Ovary (tissue), 3 donors: ENCODE measurements around the gene MBNL2.

Source experiments
- EP300 ChIP-seq: sonication (generic); formaldehyde crosslinking; IDR thresholded peaks from one replicate; pipeline ENCODE4 v1.6.1; 2017; ENCODE audit warnings: antibody characterized with exemption
- TF ChIP-seq, protein P1 (sequence below), 3 donors: fragments of 450-650 bp in 2 of 3; fragments of 200-600 bp in 1 of 3; IDR thresholded peaks; one replicate each; pipeline versions ENCODE4 v1.5.1 to v1.8.0; 2016 to 2022; ENCODE audit warnings: antibody characterized with exemption in 3 of 3, mild to moderate bottlenecking in 1 of 3
- donor health status: DM: no; HTN: no; CAD: no.

DNA sequence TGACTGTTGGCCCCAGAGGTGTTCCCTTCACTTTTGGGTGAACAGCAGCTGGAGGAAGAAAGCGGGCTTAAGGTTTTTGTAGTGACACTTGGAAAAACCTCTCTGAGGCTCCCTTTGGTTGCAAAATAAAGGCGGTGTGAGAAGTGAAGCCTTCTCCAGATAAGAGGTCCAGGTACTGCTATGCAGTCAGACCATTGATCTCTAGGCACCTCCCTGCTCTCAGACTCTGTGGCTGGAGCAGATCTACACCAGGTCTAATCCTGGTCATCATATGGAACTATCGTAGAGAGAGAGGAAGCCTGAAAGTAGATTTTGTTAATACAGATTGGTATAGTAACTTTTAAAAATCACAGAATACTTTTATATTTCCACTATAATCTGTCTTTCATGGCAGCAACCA lies 47.5 kb downstream of the MBNL2 start:
- TF ChIP-seq, protein P1, sequence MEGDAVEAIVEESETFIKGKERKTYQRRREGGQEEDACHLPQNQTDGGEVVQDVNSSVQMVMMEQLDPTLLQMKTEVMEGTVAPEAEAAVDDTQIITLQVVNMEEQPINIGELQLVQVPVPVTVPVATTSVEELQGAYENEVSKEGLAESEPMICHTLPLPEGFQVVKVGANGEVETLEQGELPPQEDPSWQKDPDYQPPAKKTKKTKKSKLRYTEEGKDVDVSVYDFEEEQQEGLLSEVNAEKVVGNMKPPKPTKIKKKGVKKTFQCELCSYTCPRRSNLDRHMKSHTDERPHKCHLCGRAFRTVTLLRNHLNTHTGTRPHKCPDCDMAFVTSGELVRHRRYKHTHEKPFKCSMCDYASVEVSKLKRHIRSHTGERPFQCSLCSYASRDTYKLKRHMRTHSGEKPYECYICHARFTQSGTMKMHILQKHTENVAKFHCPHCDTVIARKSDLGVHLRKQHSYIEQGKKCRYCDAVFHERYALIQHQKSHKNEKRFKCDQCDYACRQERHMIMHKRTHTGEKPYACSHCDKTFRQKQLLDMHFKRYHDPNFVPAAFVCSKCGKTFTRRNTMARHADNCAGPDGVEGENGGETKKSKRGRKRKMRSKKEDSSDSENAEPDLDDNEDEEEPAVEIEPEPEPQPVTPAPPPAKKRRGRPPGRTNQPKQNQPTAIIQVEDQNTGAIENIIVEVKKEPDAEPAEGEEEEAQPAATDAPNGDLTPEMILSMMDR (IDR thresholded peaks at IDR 0.05): no peak
- no peak for TF ChIP-seq EP300
